Measurements from ENCODE around the gene JAZF1. TPM values are rescaled to one million over a fixed set of nuclear protein-coding genes. Genes with fewer than 3 reads are reported as not detected.
A peak's percentile ranks its signal among the peaks of the same experiment; 100 is the strongest.

The JAZF1 gene
- total and polyA plus RNA-seq, 7 donors, result 2.3 to 10.6 (median 5.3) TPM

- Histone ChIP-seq H3K9me3 (no peaks in the 10 kb centered on the region), H3K4me3 (no peak overlapping the region), H3K27me3 (ENCODE audit: insufficient read depth in 3 of 3, low read length in 2 of 3) (no peaks in the 10 kb centered on the region), H3K27ac (no peak overlapping the region), H3K36me3 (ENCODE audit: insufficient read depth in 1 of 2, low read depth in 1 of 2) (peaks cover 3 to 84% of the 10 kb centered on the region in 2 donors), H3K4me1 (peaks cover 2% of the 10 kb centered on the region)
- no peak for DNase-seq
- no peak for TF ChIP-seq CTCF (IDR thresholded peaks at IDR 0.05)
- ATAC-seq, result no peak
- intact Hi-C loops (cut with DNase I), result loop anchor here in 1 of 2 donors (10.0 kb wide), 1 partner anchor 594 kb away; no protein-coding TSS in a partner anchor
These were observed 392.2 kb downstream of the JAZF1 start for GRCh38 chr7:27788437-27788836.

- Histone ChIP-seq H3K9me3 (no peaks in the 10 kb centered on the region), H3K27ac (no peak overlapping the region), H3K4me3 (no peak overlapping the region), H3K36me3 (ENCODE audit: insufficient read depth in 1 of 2, low read depth in 1 of 2) (peaks cover 3 to 47% of the 10 kb centered on the region in 2 donors), H3K27me3 (ENCODE audit: insufficient read depth in 3 of 3, low read length in 2 of 3) (no peaks in the 10 kb centered on the region), H3K4me1 (peaks cover 11% of the 10 kb centered on the region)
- intact Hi-C loops (cut with DNase I), result loop anchor here in 1 of 2 donors (10.0 kb wide), 1 partner anchor 590 kb away; no protein-coding TSS in a partner anchor
- 72 to 76% (median 76%) methylated on average over 6 of the region's 6 CpGs for WGBS, 3 donors
- DNase-seq (no peak), ATAC-seq (peak in 2 of 4 donors; percentile 27 to 50)
- TF ChIP-seq CTCF (IDR thresholded peaks at IDR 0.05), result peak; percentile 45
These were observed 396.1 kb downstream of the JAZF1 start for GRCh38 chr7:27784399-27785053.

GRCh38 chr7:27782849-27783248 lies 397.7 kb downstream of the JAZF1 start:
- H3K27ac ChIP-seq, result no peak overlapping the region
- DNase-seq, result no peak
- 74 to 77% (median 76%) methylated on average over 2 of the region's 2 CpGs for WGBS, 3 donors
- no peaks in the 10 kb centered on the region for H3K9me3 ChIP-seq
- H3K4me3 ChIP-seq, result no peak overlapping the region
- H3K36me3 ChIP-seq (ENCODE audit: insufficient read depth in 1 of 2, low read depth in 1 of 2), result peaks cover 3 to 30% of the 10 kb centered on the region in 2 donors
- intact Hi-C loops (cut with DNase I), result loop anchor here in 1 of 2 donors (10.0 kb wide), 1 partner anchor 588 kb away; no protein-coding TSS in a partner anchor
- H3K4me1 ChIP-seq, result peaks cover 11% of the 10 kb centered on the region
- no peaks in the 10 kb centered on the region for H3K27me3 ChIP-seq (ENCODE audit: insufficient read depth in 3 of 3, low read length in 2 of 3)
- no peak for ATAC-seq
- TF ChIP-seq CTCF (IDR thresholded peaks at IDR 0.05), result no peak

- intact Hi-C loops (cut with DNase I), result loop anchor here in 1 of 2 donors (10.0 kb wide), 1 partner anchor 586 kb away; no protein-coding TSS in a partner anchor
- no peak overlapping the region for H3K4me3 ChIP-seq
- no peak overlapping the region for H3K27ac ChIP-seq
- no peaks in the 10 kb centered on the region for H3K9me3 ChIP-seq
- no peaks in the 10 kb centered on the region for H3K27me3 ChIP-seq (ENCODE audit: insufficient read depth in 3 of 3, low read length in 2 of 3)
- DNase-seq, result no peak
- H3K36me3 ChIP-seq (ENCODE audit: insufficient read depth in 1 of 2, low read depth in 1 of 2), result peaks cover 3 to 14% of the 10 kb centered on the region in 2 donors
- TF ChIP-seq CTCF (IDR thresholded peaks at IDR 0.05), result no peak
- ATAC-seq, result no peak
- peaks cover 18% of the 10 kb centered on the region for H3K4me1 ChIP-seq
- WGBS, 3 donors, result 94 to 97% (median 95%) methylated on average over 2 of the region's 2 CpGs
These were observed 399.4 kb downstream of the JAZF1 start for GRCh38 chr7:27781188-27781587.

Other genes with a start within 250 kb of the JAZF1 start
- gene CREB5, start 231.7 kb upstream of the JAZF1 start, total RNA-seq, result 10 to 100 TPM in 3 of 4 donors, 1 to 10 TPM in 1; 6.3 to 33.8 (median 24.9) TPM
- gene CREB5, start 231.7 kb upstream of the JAZF1 start, polyA plus RNA-seq, result 10 to 100 TPM in 1 of 3 donors, 1 to 10 TPM in 1, under 1 TPM in 1; 0.86 to 16.6 (median 1.2) TPM

Measured in psoas muscle (tissue), 8 donors.